Hepatic stellate cell (primary cell): Measurements from ENCODE around the gene EXOC6B.

Experiments
- DNase-seq: peaks from one replicate; pipeline ENCODE4 v3.0.0; 2011; ENCODE audit warnings: low spot score

EXOC6B gene

GRCh38 chr2:72789241-72789640 is 36.6 kb downstream of the EXOC6B start:
- DNase-seq, result no peak

GRCh38 chr2:72788756-72789155 is 37.1 kb downstream of the EXOC6B start:
- DNase-seq, result peak; percentile 57

GRCh38 chr2:72785517-72785916 is 40.3 kb downstream of the EXOC6B start:
- DNase-seq, result no peak

GRCh38 chr2:72782520-72782919 is 43.3 kb downstream of the EXOC6B start:
- DNase-seq, result no peak

GRCh38 chr2:72781480-72781879 is 44.4 kb downstream of the EXOC6B start:
- DNase-seq, result no peak

- no peak for DNase-seq
Measured at GRCh38 chr2:72780477-72780876, 45.4 kb downstream of the EXOC6B start.

GRCh38 chr2:72779495-72779894 is 46.3 kb downstream of the EXOC6B start:
- no peak for DNase-seq

GRCh38 chr2:72778410-72778809 is 47.4 kb downstream of the EXOC6B start:
- peak; percentile 34 for DNase-seq

- peak; percentile 39 for DNase-seq
Measured at GRCh38 chr2:72770879-72771461, 54.9 kb downstream of the EXOC6B start.

- DNase-seq, result no peak
Measured at GRCh38 chr2:72765997-72766609, 59.7 kb downstream of the EXOC6B start.

- no peak for DNase-seq
Measured at GRCh38 chr2:72762276-72762675, 63.6 kb downstream of the EXOC6B start.

- no peak for DNase-seq
Measured at GRCh38 chr2:72759755-72760154, 66.1 kb downstream of the EXOC6B start.

- peak; percentile 32 for DNase-seq
Measured at GRCh38 chr2:72757177-72757775, 68.6 kb downstream of the EXOC6B start.

- no peak for DNase-seq
Measured at GRCh38 chr2:72755647-72756423, 70.0 kb downstream of the EXOC6B start.

GRCh38 chr2:72754628-72755320 is 71.1 kb downstream of the EXOC6B start:
- DNase-seq, result no peak

GRCh38 chr2:72750977-72751639 is 74.7 kb downstream of the EXOC6B start:
- no peak for DNase-seq

GRCh38 chr2:72750466-72750865 is 75.4 kb downstream of the EXOC6B start:
- DNase-seq, result no peak

- no peak for DNase-seq
Measured at GRCh38 chr2:72747344-72747743, 78.5 kb downstream of the EXOC6B start.

GRCh38 chr2:72745679-72746368 is 80.0 kb downstream of the EXOC6B start:
- DNase-seq, result no peak

- no peak for DNase-seq
Measured at GRCh38 chr2:72744049-72744448, 81.8 kb downstream of the EXOC6B start.

- DNase-seq, result no peak
Measured at GRCh38 chr2:72743481-72743880, 82.4 kb downstream of the EXOC6B start.
